NCI-H1105 treated with DMSO at 0.1 percent for 48 hours (cell line): ENCODE results near the gene USP53.
"Not testable (repeated sequence)": the region's sequence is repeated elsewhere in the genome, so short reads cannot be mapped to it uniquely, and the experiment has no call there.

Source experiments
- DNase-seq: peaks from one replicate; lab custom pipeline; 2025; lab: John Stamatoyannopoulos, UW

USP53 gene

GRCh38 chr4:119321921-119322687 lies 109.6 kb downstream of the USP53 start, which contains the start of gene FABP2:
Gene FABP2 (minus strand): TSS chr4:119322138. CDS start chr4:119322102, 36 bp downstream.
- no peak for DNase-seq

DNA sequence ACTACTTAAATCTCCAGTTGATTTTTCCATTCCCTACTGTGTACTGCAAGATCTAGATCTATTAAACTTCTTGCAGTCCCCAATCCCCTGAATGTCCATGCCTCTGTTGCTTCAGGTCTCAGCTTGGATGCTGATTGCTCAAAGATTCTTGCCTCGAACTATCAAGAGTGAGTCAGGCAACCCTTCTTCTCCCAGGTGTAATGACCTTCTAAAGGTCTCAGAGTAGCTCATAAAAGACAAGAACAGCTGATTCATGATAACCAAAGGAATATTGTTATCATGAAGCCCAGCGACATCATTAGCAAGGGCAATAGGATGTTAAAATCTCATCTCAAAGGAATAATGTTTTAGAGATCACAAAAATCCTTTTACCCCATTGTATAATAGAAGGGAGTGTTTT lies 116.2 kb downstream of the USP53 start:
- DNase-seq, result no peak

GRCh38 chr4:119329835-119330620 lies 117.5 kb downstream of the USP53 start:
- DNase-seq, result no peak

DNA sequence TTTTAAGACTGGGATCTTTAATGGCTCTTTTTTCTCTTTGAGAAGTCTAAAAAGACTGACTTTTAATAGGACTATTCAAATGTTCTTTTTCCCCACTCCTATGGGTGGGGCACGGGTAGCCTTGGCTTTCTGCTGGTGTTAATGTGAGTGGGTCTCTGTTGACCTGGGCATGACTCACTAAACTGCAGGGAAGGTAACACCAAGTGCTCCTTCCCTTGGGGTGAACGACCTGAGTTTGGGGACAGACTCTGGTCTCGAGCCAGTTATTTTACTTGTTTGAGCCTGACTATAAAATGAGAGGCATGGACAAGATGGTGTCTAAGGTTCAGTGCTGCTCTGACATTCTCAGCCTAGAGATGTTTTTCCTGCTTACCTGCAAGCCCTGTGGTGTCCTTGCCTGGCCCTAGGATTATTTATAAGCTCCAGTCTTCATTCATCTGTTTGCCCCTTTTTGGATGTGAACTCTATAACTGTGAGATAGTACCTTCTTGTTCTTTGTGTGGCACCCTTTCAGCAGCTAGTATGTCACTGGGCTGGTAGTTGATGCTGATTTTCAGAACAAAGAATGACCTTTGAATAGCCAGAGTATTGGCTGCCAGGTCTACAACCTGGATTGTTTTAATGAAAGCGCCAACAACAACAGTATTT lies 123.9 kb downstream of the USP53 start:
- not testable (repeated sequence) for DNase-seq

- no peak for DNase-seq
Observed at GRCh38 chr4:119337010-119337409, 124.5 kb downstream of the USP53 start.

- not testable (repeated sequence) for DNase-seq
Observed at GRCh38 chr4:119339895-119340294, 127.4 kb downstream of the USP53 start.

GRCh38 chr4:119343293-119343692 lies 130.8 kb downstream of the USP53 start:
- not testable (repeated sequence) for DNase-seq
